Measurements from ENCODE around the gene RGL4.
"Not testable (repeated sequence)": the region's sequence is repeated elsewhere in the genome, so short reads cannot be mapped to it uniquely, and the experiment has no call there.

RGL4 gene

GRCh38 chr22:23675502-23676415 is 15.1 kb upstream of the RGL4 start:
- TF ChIP-seq CTCF (IDR thresholded peaks at IDR 0.05; ENCODE audit: extremely low read depth, missing control alignments): no peak
- no peak for DNase-seq (ENCODE audit: low spot score)

- DNase-seq (ENCODE audit: low spot score): not testable (repeated sequence)
These were observed 13.7 kb upstream of the RGL4 start for GRCh38 chr22:23676841-23677700.

GRCh38 chr22:23677701-23677995 is 13.2 kb upstream of the RGL4 start:
- DNase-seq (ENCODE audit: low spot score): no peak
- no peak for TF ChIP-seq CTCF (IDR thresholded peaks at IDR 0.05; ENCODE audit: extremely low read depth, missing control alignments)

GRCh38 chr22:23678133-23678532 is 12.7 kb upstream of the RGL4 start:
- DNase-seq (ENCODE audit: low spot score): no peak

GRCh38 chr22:23681026-23681809 is 9.6 kb upstream of the RGL4 start:
- no peak for TF ChIP-seq CTCF (IDR thresholded peaks at IDR 0.05; ENCODE audit: extremely low read depth, missing control alignments)
- no peak for DNase-seq (ENCODE audit: low spot score)

More at GRCh38 chr22:23678133-23678532, 12.7 kb upstream of the RGL4 start:
- TF ChIP-seq CTCF (IDR thresholded peaks at IDR 0.05; ENCODE audit: extremely low read depth, missing control alignments): no peak

- no peak for TF ChIP-seq CTCF (IDR thresholded peaks at IDR 0.05; ENCODE audit: extremely low read depth, missing control alignments)
- no peak for DNase-seq (ENCODE audit: low spot score)
These were observed 8.7 kb upstream of the RGL4 start for GRCh38 chr22:23682077-23682476.

GRCh38 chr22:23682827-23683355 is 7.9 kb upstream of the RGL4 start:
- DNase-seq (ENCODE audit: low spot score): no peak
- TF ChIP-seq CTCF (IDR thresholded peaks at IDR 0.05; ENCODE audit: extremely low read depth, missing control alignments): no peak
